GM12892 (cell line): Measurements from ENCODE around the gene EPYC.

Experiments used
- POLR2A ChIP-seq: IDR thresholded peaks from 2 replicates; pipeline ENCODE4 v1.6.1; 2011; ENCODE audit warnings: low read depth, low read length, control low read depth
- POLR2AphosphoS5 ChIP-seq: IDR thresholded peaks from 2 replicates; pipeline ENCODE4 v1.6.1; 2011; ENCODE audit warnings: low read depth, low read length, control low read depth

DNA sequence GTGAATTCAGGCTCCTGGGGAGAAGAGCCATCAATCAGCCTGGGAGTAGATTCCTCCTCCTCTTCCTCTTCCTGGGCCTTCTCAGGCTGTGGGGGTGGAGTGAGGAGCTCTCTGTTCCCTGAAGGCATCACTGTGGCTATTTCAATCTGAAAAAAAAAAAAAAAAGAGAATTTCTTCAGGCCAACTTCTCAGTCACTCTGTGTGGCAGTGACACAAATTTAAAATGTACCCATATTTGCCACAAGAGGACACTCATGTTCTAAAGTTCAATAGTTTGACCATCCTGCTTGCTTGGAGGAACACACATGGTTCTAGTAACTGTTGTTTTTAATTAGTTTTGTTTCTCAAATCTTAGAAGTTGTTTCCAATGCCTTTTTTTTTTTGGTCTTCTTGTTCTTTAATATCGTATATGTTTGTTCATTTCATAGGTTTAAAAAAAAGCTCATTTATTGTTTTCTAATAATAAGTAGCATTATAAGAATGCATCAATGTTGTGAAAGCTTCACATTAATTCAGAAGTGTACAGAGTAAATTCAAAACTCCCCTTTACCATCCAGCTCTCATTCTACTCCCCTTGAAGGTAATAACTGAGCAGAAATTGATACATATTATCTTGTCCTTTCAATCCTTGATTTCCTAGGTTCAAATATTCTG, 26.5 kb downstream of the EPYC start:
- TF ChIP-seq POLR2AphosphoS5: no peak
- no peak for TF ChIP-seq POLR2A
